Fibroblast of upper back skin (primary cell): Measurements from ENCODE around the gene SEL1L3.
A peak's percentile ranks its signal among the peaks of the same experiment; 100 is the strongest.
"Not testable (repeated sequence)": the region's sequence is repeated elsewhere in the genome, so short reads cannot be mapped to it uniquely, and the experiment has no call there.

Source experiments
- DNase-seq: peaks from one replicate; pipeline ENCODE4 v3.0.0-alpha.2; 2013

SEL1L3 gene

GRCh38 chr4:25879091-25879584 is 16.4 kb upstream of the SEL1L3 start:
- DNase-seq: no peak

- no peak for DNase-seq
These were observed 15.9 kb upstream of the SEL1L3 start for GRCh38 chr4:25878676-25879075.

- no peak for DNase-seq
These were observed 12.5 kb upstream of the SEL1L3 start for GRCh38 chr4:25875281-25875745.

- no peak for DNase-seq
These were observed 11.9 kb upstream of the SEL1L3 start for GRCh38 chr4:25874655-25875054.

GRCh38 chr4:25873632-25874129 is 10.9 kb upstream of the SEL1L3 start:
- no peak for DNase-seq

GRCh38 chr4:25872851-25873631 is 10.3 kb upstream of the SEL1L3 start:
- DNase-seq: no peak

- DNase-seq: no peak
These were observed 7.3 kb upstream of the SEL1L3 start for GRCh38 chr4:25870081-25870480.

- no peak for DNase-seq
These were observed 5.0 kb upstream of the SEL1L3 start for GRCh38 chr4:25867781-25868294.

- DNase-seq: not testable (repeated sequence)
These were observed 3.6 kb upstream of the SEL1L3 start for GRCh38 chr4:25866401-25866800.

GRCh38 chr4:25865586-25865985 is 2.8 kb upstream of the SEL1L3 start:
- no peak for DNase-seq

- no peak for DNase-seq
These were observed 1.1 kb upstream of the SEL1L3 start for GRCh38 chr4:25863831-25864418.

GRCh38 chr4:25863347-25863784 is 578 bp upstream of the SEL1L3 start:
- DNase-seq: no peak

GRCh38 chr4:25861951-25862410 is 807 bp downstream of the SEL1L3 start:
- DNase-seq: peak; percentile 36

GRCh38 chr4:25861280-25861950 is 1.4 kb downstream of the SEL1L3 start:
- peak; percentile 50 for DNase-seq

- DNase-seq: peak; percentile 36
These were observed 2.1 kb downstream of the SEL1L3 start for GRCh38 chr4:25860586-25861279.

- no peak for DNase-seq
These were observed 3.2 kb downstream of the SEL1L3 start for GRCh38 chr4:25859429-25860148.

GRCh38 chr4:25857851-25858400 is 4.9 kb downstream of the SEL1L3 start:
- DNase-seq: no peak

- no peak for DNase-seq
These were observed 5.4 kb downstream of the SEL1L3 start for GRCh38 chr4:25857403-25857802.

GRCh38 chr4:25856756-25857155 is 6.0 kb downstream of the SEL1L3 start:
- DNase-seq: no peak

- DNase-seq: no peak
These were observed 10.7 kb downstream of the SEL1L3 start for GRCh38 chr4:25852103-25852502.

GRCh38 chr4:25847329-25847728 is 15.5 kb downstream of the SEL1L3 start:
- DNase-seq: peak; percentile 70
